GM18517 (cell line): ENCODE data around the gene RALGAPB.
"Not testable (repeated sequence)": the region's sequence is repeated elsewhere in the genome, so short reads cannot be mapped to it uniquely, and the experiment has no call there.

Source experiments
- ATAC-seq: cut with Tn5 transposase; IDR thresholded peaks from one replicate; pipeline ENCODE4 v1.9.1; 2021; ENCODE audit warnings: mild to moderate bottlenecking, moderate library complexity; ENCODE audit not compliant: unreplicated experiment

The RALGAPB gene

GRCh38 chr20:38581013-38581412 lies 108.4 kb downstream of the RALGAPB start, which contains the start of gene ADIG:
TSS of gene ADIG (plus strand) at chr20:38581197. CDS start at chr20:38581251, 54 bp downstream.
- no peak for ATAC-seq

- ATAC-seq = no peak
Observed at GRCh38 chr20:38581830-38582358, 109.3 kb downstream of the RALGAPB start.

GRCh38 chr20:38583306-38583705 lies 110.7 kb downstream of the RALGAPB start:
- no peak for ATAC-seq

GRCh38 chr20:38584099-38584763 lies 111.6 kb downstream of the RALGAPB start:
- ATAC-seq = no peak

GRCh38 chr20:38585404-38586180 lies 112.9 kb downstream of the RALGAPB start:
- ATAC-seq = no peak

- ATAC-seq = no peak
Observed at GRCh38 chr20:38586181-38586525, 113.5 kb downstream of the RALGAPB start.

- ATAC-seq = no peak
Observed at GRCh38 chr20:38588303-38588702, 115.7 kb downstream of the RALGAPB start.

- no peak for ATAC-seq
Observed at GRCh38 chr20:38589351-38589750, 116.7 kb downstream of the RALGAPB start.

- ATAC-seq = no peak
Observed at GRCh38 chr20:38589967-38590675, 117.5 kb downstream of the RALGAPB start.

- ATAC-seq = no peak
Observed at GRCh38 chr20:38590676-38591473, 118.2 kb downstream of the RALGAPB start.

GRCh38 chr20:38591474-38592410 lies 119.1 kb downstream of the RALGAPB start:
- ATAC-seq = no peak

- ATAC-seq = not testable (repeated sequence)
Observed at GRCh38 chr20:38592411-38592790, 119.8 kb downstream of the RALGAPB start.

- not testable (repeated sequence) for ATAC-seq
Observed at GRCh38 chr20:38594281-38594680, 121.6 kb downstream of the RALGAPB start.

- not testable (repeated sequence) for ATAC-seq
Observed at GRCh38 chr20:38595886-38596285, 123.2 kb downstream of the RALGAPB start.

- no peak for ATAC-seq
Observed at GRCh38 chr20:38599410-38599882, 126.8 kb downstream of the RALGAPB start.

- no peak for ATAC-seq
Observed at GRCh38 chr20:38600057-38600456, 127.4 kb downstream of the RALGAPB start.

GRCh38 chr20:38601216-38602184 lies 128.9 kb downstream of the RALGAPB start, which contains the start of gene ARHGAP40:
TSS of gene ARHGAP40 (plus strand) at chr20:38601809.
- ATAC-seq = no peak

GRCh38 chr20:38602185-38602581 lies 129.5 kb downstream of the RALGAPB start:
- no peak for ATAC-seq
